SK-N-SH (cell line): ENCODE measurements around the gene ELOVL2. TPM values are rescaled to one million over a fixed set of nuclear protein-coding genes. Genes with fewer than 3 reads are reported as not detected.
"Not testable (repeated sequence)": the region's sequence is repeated elsewhere in the genome, so short reads cannot be mapped to it uniquely, and the experiment has no call there.

Experiments
- CTCF ChIA-PET: fragments of 300-600, 350-600 bp; formaldehyde crosslinking; extraction: SDS; loops from one replicate; lab custom pipeline; 2021; lab: Yijun Ruan, JAX
- POLR2A ChIA-PET: fragments of 350-600 bp; sonication (Branson Sonifier 250); formaldehyde crosslinking; extraction: SDS; loops from one replicate; lab custom pipeline; 2020; ENCODE audit warnings: antibody characterized with exemption, inconsistent platforms; lab: Yijun Ruan, JAX
- DNase-seq: peaks from one replicate; pipeline ENCODE4 v3.0.0; 2012
- H2AFZ ChIP-seq: fragments of 200-600 bp; sonication (generic); 2 replicates; pipeline ENCODE4 v1.8.1; 2016; ENCODE audit warnings: antibody characterized with exemption, mild to moderate bottlenecking, low read depth
- H3F3A ChIP-seq: fragments of 200-600 bp; sonication (generic); replicated peaks from 2 replicates; pipeline ENCODE3; 2016; ENCODE audit warnings: antibody characterized with exemption, mild to moderate bottlenecking; ENCODE audit not compliant: insufficient read depth
- H3K27ac ChIP-seq, 2 experiments: fragments of 200-500 bp in 1 of 2; fragments of 200-600 bp in 1 of 2; sonication (Bioruptor generic) in 1 of 2; sonication (generic), shearing (Covaris generic) in 1 of 2; 2 replicates each; pipeline versions ENCODE4 v1.5.1 to v1.6.1; 2014 to 2016; ENCODE audit warnings: low read depth in 2 of 2, inconsistent platforms in 1 of 2, low read length in 1 of 2, mild to moderate bottlenecking in 1 of 2, mixed read lengths in 1 of 2
- H3K27me3 ChIP-seq: fragments of 200-600 bp; sonication (generic), shearing (Covaris generic); 2 replicates; pipeline ENCODE4 v1.6.1; 2016; ENCODE audit warnings: mixed run types; ENCODE audit not compliant: insufficient read depth
- H3K36me3 ChIP-seq, 2 experiments: fragments of 200-500 bp in 1 of 2; fragments of 200-600 bp in 1 of 2; sonication (Bioruptor generic) in 1 of 2; sonication (generic) in 1 of 2; replicated peaks in 1 of 2; 2 replicates each; pipeline versions ENCODE3 to v1.5.1; 2014 to 2016; ENCODE audit warnings: low read length in 1 of 2, mild to moderate bottlenecking in 1 of 2; ENCODE audit not compliant: insufficient read depth in 2 of 2, control insufficient read depth in 1 of 2
- H3K4me1 ChIP-seq, 2 experiments: fragments of 200-500 bp in 1 of 2; fragments of 200-600 bp in 1 of 2; sonication (Bioruptor generic) in 1 of 2; sonication (generic), shearing (Covaris generic) in 1 of 2; 2 replicates each; pipeline versions ENCODE4 v1.5.1 to v1.6.1; 2014 to 2016; ENCODE audit warnings: low read depth in 1 of 2, low read length in 1 of 2, mixed run types in 1 of 2; ENCODE audit not compliant: insufficient read depth in 2 of 2, control insufficient read depth in 1 of 2
- H3K4me2 ChIP-seq: fragments of 200-600 bp; sonication (generic), shearing (Covaris generic); 2 replicates; pipeline ENCODE4 v1.6.1; 2017; ENCODE audit warnings: mixed run types
- H3K4me3 ChIP-seq, 2 experiments: fragments of 200-500 bp in 1 of 2; fragments of 200-600 bp in 1 of 2; sonication (Bioruptor generic) in 1 of 2; sonication (generic), shearing (Covaris generic) in 1 of 2; 2 replicates each; pipeline versions ENCODE4 v1.5.1 to v1.8.1; 2014 to 2016; ENCODE audit warnings: low read depth in 2 of 2, inconsistent platforms in 1 of 2, low read length in 1 of 2, mild to moderate bottlenecking in 1 of 2, mixed read lengths in 1 of 2, moderate library complexity in 1 of 2
- H3K79me2 ChIP-seq: fragments of 200-600 bp; sonication (generic); 2 replicates; pipeline ENCODE4 v1.8.1; 2017; ENCODE audit warnings: mild to moderate bottlenecking; ENCODE audit not compliant: insufficient read depth
- H3K9ac ChIP-seq: fragments of 200-600 bp; sonication (generic); 2 replicates; pipeline ENCODE4 v1.6.1; 2017; ENCODE audit warnings: mixed run types
- H3K9me2 ChIP-seq: fragments of 200-600 bp; sonication (generic); 2 replicates; pipeline ENCODE4 v1.6.1; 2017; ENCODE audit warnings: mixed run types
- H3K9me3 ChIP-seq: fragments of 200-600 bp; sonication (generic); 2 replicates; pipeline ENCODE4 v1.6.1; 2017; ENCODE audit warnings: mixed run types, mild to moderate bottlenecking, moderate library complexity
- H4K20me1 ChIP-seq: fragments of 200-600 bp; sonication (generic); 2 replicates; pipeline ENCODE4 v1.6.1; 2017; ENCODE audit warnings: mild to moderate bottlenecking, mixed run types; ENCODE audit not compliant: insufficient read depth
- FOSL2 ChIP-seq: IDR thresholded peaks from 2 replicates; pipeline ENCODE4 v1.4.0; 2012; ENCODE audit warnings: low read depth, mild to moderate bottlenecking, moderate library complexity, borderline replicate concordance
- JUND ChIP-seq: IDR thresholded peaks from 2 replicates; pipeline ENCODE4 v1.4.0; 2012
- NRF1 ChIP-seq: IDR thresholded peaks from 2 replicates; pipeline ENCODE4 v1.6.1; 2012; ENCODE audit warnings: low read depth, mild to moderate bottlenecking, low read length
- POLR2AphosphoS5 ChIP-seq: IDR thresholded peaks from 2 replicates; pipeline ENCODE4 v1.6.1; 2012; ENCODE audit warnings: low read depth, low read length
- RXRA ChIP-seq: IDR thresholded peaks from 2 replicates; pipeline ENCODE4 v1.4.0; 2012; ENCODE audit warnings: low read depth, mild to moderate bottlenecking, borderline replicate concordance
- TAF1 ChIP-seq: IDR thresholded peaks from 2 replicates; pipeline ENCODE4 v1.6.1; 2012; ENCODE audit warnings: low read depth, mild to moderate bottlenecking, low read length, moderate library complexity, borderline replicate concordance
- WGBS: methylation state at CpG from one replicate; pipeline ENCODE4 v1.1.6; 2017; ENCODE audit warnings: low lambda C conversion rate; 5-methylcytosine and 5-hydroxymethylcytosine counted together
- polyA plus RNA-seq, 3 experiments: library from polyadenylated mRNA; depleted of rRNA; stranded (reverse); fragments of >200 nt; gene quantifications; 2 replicates each; pipeline ENCODE4 v1.2.3, GENCODE V29; 2012
- TF ChIP-seq, protein P1 (sequence below): IDR thresholded peaks from 2 replicates; pipeline ENCODE4 v1.6.1; 2012; ENCODE audit warnings: mild to moderate bottlenecking, low read depth, low read length, moderate library complexity
- TF ChIP-seq, protein P2 (sequence below): IDR thresholded peaks from 2 replicates; pipeline ENCODE4 v1.4.0; 2012; ENCODE audit warnings: low read depth, borderline replicate concordance
- TF ChIP-seq, protein P3 (sequence below): IDR thresholded peaks from 2 replicates; pipeline ENCODE4 v1.4.0; 2012; ENCODE audit warnings: low read depth

ELOVL2 gene
- polyA plus RNA-seq, 1 of the 3 experiments (the other 2 are of a cell fraction) = 0.39 TPM

DNA sequence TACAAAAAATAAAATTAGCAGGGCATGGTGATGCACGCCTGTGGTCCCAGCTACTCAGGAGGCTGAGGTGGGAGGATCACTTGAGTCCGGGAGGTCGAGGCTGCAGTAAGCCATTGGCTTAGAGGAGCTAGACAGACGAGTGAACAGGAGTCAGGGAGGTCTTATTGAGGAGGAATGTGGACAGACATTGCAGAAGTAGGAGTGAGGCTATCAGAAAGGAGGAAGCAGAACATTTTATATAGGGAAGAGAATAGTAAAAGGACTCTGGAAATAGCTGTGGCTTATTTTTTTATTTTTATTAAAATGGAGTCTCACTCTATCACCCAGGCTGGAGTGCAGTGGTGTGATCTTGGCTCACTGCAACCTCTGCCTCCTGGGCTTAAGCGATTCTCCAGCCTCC, 47.0 kb upstream of the ELOVL2 start:
- Histone ChIP-seq H3K79me2 (peaks cover 20% of the 10 kb centered on the region), H3F3A (peaks cover 16% of the 10 kb centered on the region), H4K20me1 (peaks cover 11% of the 10 kb centered on the region)
- H2AFZ ChIP-seq, POLR2A ChIA-PET, H3K9ac ChIP-seq, H3K4me1 ChIP-seq, H3K4me2 ChIP-seq, H3K4me3 ChIP-seq, H3K27ac ChIP-seq, H3K9me3 ChIP-seq, DNase-seq, H3K36me3 ChIP-seq, H3K9me2 ChIP-seq, H3K27me3 ChIP-seq: not testable (repeated sequence)
- CTCF ChIA-PET = interaction anchor here (0.8 to 1.7 kb wide), 4 partner anchors 10 to 140 kb away, joined by 3 to 4 read pairs (median 4); partner anchors contain the start of gene ELOVL2
- 96% methylated on average over 5 of the region's 5 CpGs for WGBS

DNA sequence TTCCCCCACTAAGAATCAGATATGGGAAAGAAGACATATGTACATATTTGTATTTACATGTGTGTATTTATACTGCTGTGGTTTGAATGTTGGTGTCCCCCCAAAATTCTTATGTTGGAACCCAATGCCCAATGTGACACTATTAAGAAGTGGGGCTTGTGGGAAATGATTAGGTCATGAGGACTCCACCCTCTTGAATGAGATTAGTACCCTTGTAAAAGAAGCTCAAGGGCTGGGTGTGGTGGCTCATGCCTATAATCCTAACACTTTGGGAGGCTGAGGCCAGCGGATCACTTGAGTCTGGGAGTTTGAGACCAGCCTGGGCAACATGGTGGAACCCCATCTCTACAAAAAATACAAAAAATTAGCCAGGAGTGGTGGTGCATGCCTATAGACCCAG, 45.6 kb upstream of the ELOVL2 start:
- DNase-seq = no peak
- H3K27me3 ChIP-seq = no peaks in the 10 kb centered on the region
- CTCF ChIA-PET = interaction anchor here (1.2 to 2.6 kb wide), 3 partner anchors 16 to 202 kb away, joined by 3 to 14 read pairs (median 4); no protein-coding TSS in a partner anchor
- no peaks in the 10 kb centered on the region for H3K9me2 ChIP-seq
- WGBS = 100% methylated on average over 1 of the region's 1 CpG
- H3K4me2 ChIP-seq = no peak overlapping the region
- no peaks in the 10 kb centered on the region for H4K20me1 ChIP-seq
- no peak overlapping the region for H3K4me3 ChIP-seq
- no peak for TF ChIP-seq POLR2AphosphoS5
- TF ChIP-seq TAF1 = no peak
- no peak for TF ChIP-seq JUND
- TF ChIP-seq, protein P1, sequence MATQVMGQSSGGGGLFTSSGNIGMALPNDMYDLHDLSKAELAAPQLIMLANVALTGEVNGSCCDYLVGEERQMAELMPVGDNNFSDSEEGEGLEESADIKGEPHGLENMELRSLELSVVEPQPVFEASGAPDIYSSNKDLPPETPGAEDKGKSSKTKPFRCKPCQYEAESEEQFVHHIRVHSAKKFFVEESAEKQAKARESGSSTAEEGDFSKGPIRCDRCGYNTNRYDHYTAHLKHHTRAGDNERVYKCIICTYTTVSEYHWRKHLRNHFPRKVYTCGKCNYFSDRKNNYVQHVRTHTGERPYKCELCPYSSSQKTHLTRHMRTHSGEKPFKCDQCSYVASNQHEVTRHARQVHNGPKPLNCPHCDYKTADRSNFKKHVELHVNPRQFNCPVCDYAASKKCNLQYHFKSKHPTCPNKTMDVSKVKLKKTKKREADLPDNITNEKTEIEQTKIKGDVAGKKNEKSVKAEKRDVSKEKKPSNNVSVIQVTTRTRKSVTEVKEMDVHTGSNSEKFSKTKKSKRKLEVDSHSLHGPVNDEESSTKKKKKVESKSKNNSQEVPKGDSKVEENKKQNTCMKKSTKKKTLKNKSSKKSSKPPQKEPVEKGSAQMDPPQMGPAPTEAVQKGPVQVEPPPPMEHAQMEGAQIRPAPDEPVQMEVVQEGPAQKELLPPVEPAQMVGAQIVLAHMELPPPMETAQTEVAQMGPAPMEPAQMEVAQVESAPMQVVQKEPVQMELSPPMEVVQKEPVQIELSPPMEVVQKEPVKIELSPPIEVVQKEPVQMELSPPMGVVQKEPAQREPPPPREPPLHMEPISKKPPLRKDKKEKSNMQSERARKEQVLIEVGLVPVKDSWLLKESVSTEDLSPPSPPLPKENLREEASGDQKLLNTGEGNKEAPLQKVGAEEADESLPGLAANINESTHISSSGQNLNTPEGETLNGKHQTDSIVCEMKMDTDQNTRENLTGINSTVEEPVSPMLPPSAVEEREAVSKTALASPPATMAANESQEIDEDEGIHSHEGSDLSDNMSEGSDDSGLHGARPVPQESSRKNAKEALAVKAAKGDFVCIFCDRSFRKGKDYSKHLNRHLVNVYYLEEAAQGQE = no peak
- no peak for TF ChIP-seq FOSL2
- TF ChIP-seq RXRA = no peak
- no peak for TF ChIP-seq NRF1
- TF ChIP-seq, protein P2, sequence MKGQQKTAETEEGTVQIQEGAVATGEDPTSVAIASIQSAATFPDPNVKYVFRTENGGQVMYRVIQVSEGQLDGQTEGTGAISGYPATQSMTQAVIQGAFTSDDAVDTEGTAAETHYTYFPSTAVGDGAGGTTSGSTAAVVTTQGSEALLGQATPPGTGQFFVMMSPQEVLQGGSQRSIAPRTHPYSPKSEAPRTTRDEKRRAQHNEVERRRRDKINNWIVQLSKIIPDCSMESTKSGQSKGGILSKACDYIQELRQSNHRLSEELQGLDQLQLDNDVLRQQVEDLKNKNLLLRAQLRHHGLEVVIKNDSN = no peak
- TF ChIP-seq, protein P3, sequence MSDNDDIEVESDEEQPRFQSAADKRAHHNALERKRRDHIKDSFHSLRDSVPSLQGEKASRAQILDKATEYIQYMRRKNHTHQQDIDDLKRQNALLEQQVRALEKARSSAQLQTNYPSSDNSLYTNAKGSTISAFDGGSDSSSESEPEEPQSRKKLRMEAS = no peak
- H3K4me1 ChIP-seq = peaks cover 0 to 5% of the 10 kb centered on the region in 2 experiments; a peak in 2 of 4 replicates
- peaks cover 13% of the 10 kb centered on the region for H3F3A ChIP-seq
- H3K27ac ChIP-seq = no peak overlapping the region
- H3K9me3 ChIP-seq = no peaks in the 10 kb centered on the region
- no peak overlapping the region for H2AFZ ChIP-seq
- no peaks in the 10 kb centered on the region for H3K36me3 ChIP-seq
- no peak overlapping the region for H3K9ac ChIP-seq
- POLR2A ChIA-PET = no interaction called here
- H3K79me2 ChIP-seq = peaks cover 6% of the 10 kb centered on the region

DNA sequence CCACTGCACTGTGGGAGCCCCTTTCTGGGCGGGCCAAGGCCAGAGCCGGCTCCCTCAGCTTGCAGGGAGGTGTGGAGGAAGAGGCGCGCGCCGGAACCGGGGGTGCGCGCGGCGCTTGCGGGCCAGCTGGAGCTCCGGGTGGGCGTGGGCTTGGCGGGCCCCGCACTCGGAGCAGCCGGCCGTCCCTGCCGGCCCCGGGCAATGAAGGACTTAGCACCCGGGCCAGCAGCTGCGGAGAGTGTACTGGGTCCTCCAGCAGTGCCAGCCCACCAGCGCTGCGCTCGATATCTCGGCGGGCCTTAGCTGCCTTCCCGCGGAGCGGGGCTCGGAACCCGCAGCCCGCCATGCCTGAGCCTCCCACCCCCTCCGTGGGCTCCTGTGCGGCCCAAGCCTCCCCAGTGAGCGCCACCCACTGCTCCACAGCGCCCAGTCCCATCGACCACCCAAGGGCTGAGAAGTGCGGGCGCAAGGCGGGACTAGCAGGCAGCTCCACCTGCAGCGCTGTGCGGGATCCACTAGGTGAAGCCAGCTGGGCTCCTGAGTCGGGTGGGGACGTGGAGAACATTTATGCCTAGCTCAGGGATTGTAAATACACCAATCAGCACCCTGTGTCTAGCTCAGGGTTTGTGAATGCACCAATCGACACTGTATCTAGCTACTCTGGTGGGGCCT, 43.2 kb upstream of the ELOVL2 start:
- POLR2A ChIA-PET, H2AFZ ChIP-seq: not testable (repeated sequence)

More for the DNA sequence above, 43.2 kb upstream of the ELOVL2 start:
- not testable (repeated sequence) for H3K9me2 ChIP-seq, H3K4me3 ChIP-seq, H3K36me3 ChIP-seq, H3K27ac ChIP-seq, H4K20me1 ChIP-seq, H3K79me2 ChIP-seq, DNase-seq, H3K4me1 ChIP-seq, H3K9ac ChIP-seq, H3K9me3 ChIP-seq, H3K27me3 ChIP-seq, H3K4me2 ChIP-seq, H3F3A ChIP-seq
- WGBS = 94% methylated on average over 11 of the region's 47 CpGs
- CTCF ChIA-PET = interaction anchor here (1.7 kb wide), 1 partner anchor 409 kb away, joined by 6 read pairs; no protein-coding TSS in a partner anchor
